Effector memory CD4-positive, alpha-beta T cell (primary cell): ENCODE measurements around the gene CLNK.

Experiments
- DNase-seq, 3 donors: peaks; one replicate each; pipeline ENCODE4 v3.0.0-alpha.2; 2020
- H3K27ac ChIP-seq: 2 replicates; pipeline ENCODE4 v1.7.0; 2013; ENCODE audit warnings: mild to moderate bottlenecking, low read length, moderate library complexity; ENCODE audit not compliant: insufficient read depth, poor library complexity, severe bottlenecking
- H3K27me3 ChIP-seq: replicated peaks from 2 replicates; pipeline ENCODE4 v1.7.0; 2013; ENCODE audit warnings: mild to moderate bottlenecking, low read length; ENCODE audit not compliant: insufficient read depth, control insufficient read depth, poor library complexity, severe bottlenecking
- H3K36me3 ChIP-seq: 2 replicates; pipeline ENCODE4 v1.7.0; 2013; ENCODE audit warnings: mild to moderate bottlenecking, low read length, moderate library complexity; ENCODE audit not compliant: control insufficient read depth, insufficient read depth
- H3K4me1 ChIP-seq: 2 replicates; pipeline ENCODE4 v1.7.0; 2013; ENCODE audit warnings: low read length, mild to moderate bottlenecking; ENCODE audit not compliant: control insufficient read depth, insufficient read depth, poor library complexity, severe bottlenecking
- H3K4me3 ChIP-seq: 2 replicates; pipeline ENCODE4 v1.7.0; 2013; ENCODE audit warnings: low read length, low read depth, mild to moderate bottlenecking; ENCODE audit not compliant: insufficient read depth, poor library complexity, severe bottlenecking
- H3K9me3 ChIP-seq: 2 replicates; pipeline ENCODE4 v1.7.0; 2013; ENCODE audit warnings: mild to moderate bottlenecking, low read length, moderate library complexity; ENCODE audit not compliant: control insufficient read depth

CLNK gene

DNA sequence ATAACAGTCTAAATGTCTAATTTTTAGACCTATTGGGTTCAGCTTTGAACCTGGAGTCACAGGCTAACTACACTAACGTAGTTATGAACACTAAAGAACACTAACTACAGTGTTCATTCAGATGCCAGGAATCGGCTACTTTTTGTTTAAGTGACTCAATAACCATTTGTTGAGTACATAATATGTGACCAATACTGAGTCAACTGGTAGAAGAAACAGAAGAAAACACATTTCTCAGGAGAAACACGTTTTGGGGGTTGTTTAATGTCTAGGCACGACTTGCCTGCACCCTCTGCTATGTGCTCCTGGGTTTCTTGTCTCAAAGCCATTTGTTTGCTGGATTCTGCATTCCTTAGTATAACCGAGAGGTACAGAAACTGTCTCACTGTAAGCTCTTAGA lies 18.6 kb upstream of the CLNK start:
- H3K36me3 ChIP-seq = no peaks in the 10 kb centered on the region
- H3K4me1 ChIP-seq = no peaks in the 10 kb centered on the region
- H3K27ac ChIP-seq = no peak overlapping the region
- H3K27me3 ChIP-seq = no peaks in the 10 kb centered on the region
- H3K4me3 ChIP-seq = no peak overlapping the region
- DNase-seq = no peak
- H3K9me3 ChIP-seq = no peaks in the 10 kb centered on the region

DNA sequence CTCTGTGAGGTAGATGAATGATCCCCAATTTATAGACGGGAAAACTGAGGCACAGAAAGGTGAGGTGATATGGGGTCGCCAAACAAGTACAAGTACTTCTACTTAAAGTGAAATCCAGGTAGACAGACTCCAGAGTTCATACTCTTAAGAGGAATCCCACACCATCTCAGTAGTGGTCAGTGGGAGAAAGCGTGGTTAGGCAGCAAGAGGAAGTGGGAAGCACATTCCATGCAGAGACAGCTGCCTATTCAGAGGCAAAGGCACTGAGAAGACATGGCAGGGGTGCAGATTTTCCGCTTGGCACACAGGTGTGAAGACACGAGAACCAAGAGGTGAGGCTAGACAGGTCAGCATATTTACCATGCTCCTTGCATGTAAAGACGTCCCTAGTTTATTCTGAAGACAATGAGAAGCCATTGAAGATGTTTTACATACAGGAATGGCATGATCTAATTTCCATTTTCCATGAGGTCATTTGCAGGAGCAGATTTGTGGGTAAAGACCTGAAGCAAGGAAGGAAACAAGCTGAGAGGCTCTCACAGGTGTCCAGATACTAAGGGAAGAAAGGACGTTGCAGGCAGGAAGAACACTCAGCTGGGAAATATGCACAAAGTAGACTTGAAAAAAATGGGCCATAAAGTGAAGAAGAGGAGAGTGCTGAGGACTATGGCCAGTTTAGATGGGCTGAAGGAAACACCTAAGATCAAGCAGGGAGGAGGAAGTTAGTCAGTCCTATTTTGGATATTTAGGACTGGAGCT lies 17.3 kb upstream of the CLNK start:
- Histone ChIP-seq H3K27me3 (no peaks in the 10 kb centered on the region), H3K4me3 (no peak overlapping the region), H3K27ac (no peak overlapping the region), H3K9me3 (no peaks in the 10 kb centered on the region), H3K4me1 (no peaks in the 10 kb centered on the region), H3K36me3 (no peaks in the 10 kb centered on the region)
- no peak for DNase-seq

DNA sequence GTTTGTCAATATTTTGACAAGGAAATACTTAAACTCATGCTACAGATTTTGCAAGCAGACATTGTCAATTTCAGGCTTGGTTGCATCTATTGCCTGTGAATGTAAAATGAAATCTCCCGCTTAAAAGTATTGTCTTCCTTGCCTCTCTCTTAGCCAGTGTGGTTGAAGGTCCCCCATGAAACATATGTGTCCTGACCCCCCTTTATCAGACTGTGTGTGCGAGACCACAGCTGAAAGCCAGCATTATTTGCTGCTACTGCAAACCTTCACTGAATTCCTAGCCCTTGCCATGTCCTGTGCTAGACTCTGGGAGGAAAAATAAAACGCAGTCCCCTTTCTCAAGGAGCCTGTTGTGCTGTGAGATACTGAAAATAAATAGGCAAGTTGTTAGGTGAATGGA lies 16.6 kb upstream of the CLNK start:
- DNase-seq = no peak
- Histone ChIP-seq H3K4me1 (no peaks in the 10 kb centered on the region), H3K4me3 (no peak overlapping the region), H3K27ac (no peak overlapping the region), H3K9me3 (no peaks in the 10 kb centered on the region), H3K36me3 (no peaks in the 10 kb centered on the region), H3K27me3 (no peaks in the 10 kb centered on the region)

DNA sequence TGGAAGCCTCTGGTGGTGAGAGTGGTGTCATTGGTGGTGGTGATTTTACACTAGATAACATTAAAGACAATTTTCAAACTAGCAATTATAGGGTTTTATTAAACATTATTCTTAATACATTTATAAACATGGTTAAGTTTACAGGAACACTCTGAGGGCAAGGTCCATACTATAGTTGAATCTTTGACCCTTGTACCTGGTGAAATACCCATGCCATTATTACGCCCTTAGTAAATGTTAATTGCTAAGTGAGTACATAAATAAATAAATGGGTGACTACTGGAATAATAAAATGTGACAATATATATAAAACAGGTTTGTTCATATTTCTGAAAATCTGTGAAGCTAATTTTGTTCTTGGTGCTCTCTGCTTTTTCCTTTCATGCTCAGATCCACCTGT lies 13.6 kb upstream of the CLNK start:
- Histone ChIP-seq H3K27me3 (no peaks in the 10 kb centered on the region), H3K27ac (no peak overlapping the region), H3K4me1 (no peaks in the 10 kb centered on the region), H3K4me3 (no peak overlapping the region), H3K9me3 (no peaks in the 10 kb centered on the region), H3K36me3 (no peaks in the 10 kb centered on the region)
- no peak for DNase-seq

DNA sequence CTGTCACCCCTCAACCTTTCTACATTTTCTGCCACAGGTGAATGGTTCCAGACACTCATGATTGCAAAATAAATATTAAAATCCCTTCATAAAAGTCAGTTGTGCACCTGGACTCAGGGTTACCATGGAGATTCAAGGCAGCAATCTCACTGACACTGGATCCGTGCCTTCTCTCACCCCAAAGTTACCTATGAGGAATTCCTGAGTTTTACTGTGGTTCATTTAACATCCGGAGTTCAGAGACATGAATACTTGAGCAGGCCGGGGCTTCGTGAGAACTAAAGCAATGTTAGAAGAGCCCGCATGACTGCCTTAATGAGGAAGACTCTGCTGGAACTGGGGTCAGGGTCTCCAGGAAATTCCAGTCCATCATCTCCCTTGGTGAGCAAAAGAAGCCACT lies 12.5 kb upstream of the CLNK start:
- no peak overlapping the region for H3K27ac ChIP-seq
- no peaks in the 10 kb centered on the region for H3K4me1 ChIP-seq
- DNase-seq = no peak
- H3K9me3 ChIP-seq = no peaks in the 10 kb centered on the region
- no peak overlapping the region for H3K4me3 ChIP-seq
- H3K36me3 ChIP-seq = no peaks in the 10 kb centered on the region
- H3K27me3 ChIP-seq = no peaks in the 10 kb centered on the region

DNA sequence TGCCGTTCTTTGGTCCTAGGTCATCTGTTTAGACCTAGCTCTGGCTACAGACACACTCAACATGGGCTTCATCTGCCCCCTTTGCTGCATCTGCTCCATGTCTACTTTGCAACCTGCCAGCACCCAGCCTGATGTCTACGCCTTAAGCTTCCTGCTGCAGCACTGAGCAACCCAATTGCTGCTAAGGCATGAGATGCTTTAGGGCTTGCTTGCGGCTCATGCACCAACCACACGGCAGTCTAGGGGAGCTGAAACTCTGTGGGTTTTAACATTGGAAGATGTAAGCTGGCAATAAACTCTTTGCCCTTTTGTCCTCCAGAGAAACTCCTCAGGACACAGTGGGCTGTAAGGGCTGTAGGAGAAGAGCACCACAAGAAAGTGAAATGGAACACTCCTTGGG lies 11.7 kb upstream of the CLNK start:
- no peak for DNase-seq
- Histone ChIP-seq H3K4me3 (no peak overlapping the region), H3K4me1 (no peaks in the 10 kb centered on the region), H3K27me3 (no peaks in the 10 kb centered on the region), H3K36me3 (no peaks in the 10 kb centered on the region), H3K27ac (no peak overlapping the region), H3K9me3 (no peaks in the 10 kb centered on the region)

DNA sequence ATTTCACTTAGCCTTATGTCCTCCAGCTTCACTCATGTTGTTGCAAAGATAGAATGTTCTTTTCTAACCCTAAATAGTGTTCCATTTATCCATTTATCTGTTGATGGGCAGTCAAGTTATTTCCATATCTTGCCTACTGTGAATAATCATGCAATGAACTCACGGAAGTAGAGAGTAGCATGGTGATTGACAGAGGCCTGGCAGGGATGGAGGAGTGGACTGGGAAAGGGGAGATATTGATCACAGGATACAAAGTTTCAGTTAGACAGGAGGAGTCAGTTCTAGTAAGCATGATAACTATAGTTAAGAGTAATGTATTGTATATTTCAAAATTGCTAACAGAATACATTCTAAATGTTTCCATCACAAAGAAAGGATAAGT lies 10.3 kb upstream of the CLNK start:
- H3K27ac ChIP-seq = no peak overlapping the region
- H3K9me3 ChIP-seq = no peaks in the 10 kb centered on the region
- H3K27me3 ChIP-seq = no peaks in the 10 kb centered on the region
- DNase-seq = no peak
- H3K4me1 ChIP-seq = no peaks in the 10 kb centered on the region
- H3K4me3 ChIP-seq = no peak overlapping the region
- no peaks in the 10 kb centered on the region for H3K36me3 ChIP-seq

DNA sequence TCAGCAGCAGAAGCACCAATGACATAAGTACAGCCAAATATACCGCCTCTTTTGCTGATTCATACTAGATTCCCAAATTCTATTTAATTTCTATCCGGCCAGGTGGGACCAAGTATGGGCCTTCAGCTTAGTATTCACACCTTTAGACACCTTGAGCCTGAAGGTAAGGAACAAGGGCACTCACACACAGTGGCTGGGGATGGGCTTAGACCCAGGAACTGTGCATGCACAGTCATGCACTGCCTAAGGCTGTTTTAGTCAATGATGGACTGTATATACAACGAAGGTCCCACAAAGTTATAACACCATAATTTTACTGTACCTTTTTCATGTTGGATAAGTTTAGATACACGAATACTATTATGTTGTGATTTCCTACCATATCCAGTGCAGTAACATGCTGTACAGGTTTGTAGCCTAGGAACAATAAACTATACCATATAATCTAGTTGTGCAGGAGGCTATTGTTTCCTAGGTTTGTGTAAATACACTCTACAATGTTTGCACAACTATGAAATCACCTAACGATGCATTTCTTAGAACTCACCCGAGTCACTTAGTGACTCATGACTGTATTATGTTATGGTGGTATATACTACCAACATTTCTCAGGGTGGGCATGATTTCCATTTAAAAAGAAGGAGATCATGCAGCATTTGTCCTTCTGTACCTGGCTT lies 9.7 kb upstream of the CLNK start:
- no peak overlapping the region for H3K27ac ChIP-seq

DNA sequence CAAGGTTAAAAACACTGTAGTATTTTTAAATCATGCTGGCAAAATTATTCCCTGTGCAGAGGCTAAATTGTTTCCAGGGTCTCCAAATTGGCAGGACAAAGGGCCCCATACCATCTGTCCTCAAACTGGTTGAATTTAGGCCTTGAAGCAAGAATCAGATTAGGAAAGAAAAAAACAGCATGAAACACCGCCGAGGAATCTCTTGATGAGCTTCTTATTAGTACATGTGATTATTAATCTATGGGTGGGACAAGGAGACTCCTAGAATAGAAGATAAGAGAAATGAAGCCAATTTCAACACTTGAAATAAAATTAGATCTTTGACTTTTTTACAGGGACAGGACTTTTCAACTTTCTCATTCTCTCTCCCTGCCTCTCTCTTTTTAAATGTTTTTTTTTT lies 7.1 kb upstream of the CLNK start:
- no peaks in the 10 kb centered on the region for H3K9me3 ChIP-seq
- H3K27me3 ChIP-seq = no peaks in the 10 kb centered on the region
- no peak overlapping the region for H3K4me3 ChIP-seq
- DNase-seq = no peak
- H3K4me1 ChIP-seq = no peaks in the 10 kb centered on the region
- H3K36me3 ChIP-seq = no peaks in the 10 kb centered on the region
- H3K27ac ChIP-seq = no peak overlapping the region

More for the DNA sequence above, 9.7 kb upstream of the CLNK start:
- no peaks in the 10 kb centered on the region for H3K4me1 ChIP-seq
- no peaks in the 10 kb centered on the region for H3K27me3 ChIP-seq
- no peaks in the 10 kb centered on the region for H3K9me3 ChIP-seq
- DNase-seq = no peak
- H3K4me3 ChIP-seq = no peak overlapping the region
- H3K36me3 ChIP-seq = no peaks in the 10 kb centered on the region

DNA sequence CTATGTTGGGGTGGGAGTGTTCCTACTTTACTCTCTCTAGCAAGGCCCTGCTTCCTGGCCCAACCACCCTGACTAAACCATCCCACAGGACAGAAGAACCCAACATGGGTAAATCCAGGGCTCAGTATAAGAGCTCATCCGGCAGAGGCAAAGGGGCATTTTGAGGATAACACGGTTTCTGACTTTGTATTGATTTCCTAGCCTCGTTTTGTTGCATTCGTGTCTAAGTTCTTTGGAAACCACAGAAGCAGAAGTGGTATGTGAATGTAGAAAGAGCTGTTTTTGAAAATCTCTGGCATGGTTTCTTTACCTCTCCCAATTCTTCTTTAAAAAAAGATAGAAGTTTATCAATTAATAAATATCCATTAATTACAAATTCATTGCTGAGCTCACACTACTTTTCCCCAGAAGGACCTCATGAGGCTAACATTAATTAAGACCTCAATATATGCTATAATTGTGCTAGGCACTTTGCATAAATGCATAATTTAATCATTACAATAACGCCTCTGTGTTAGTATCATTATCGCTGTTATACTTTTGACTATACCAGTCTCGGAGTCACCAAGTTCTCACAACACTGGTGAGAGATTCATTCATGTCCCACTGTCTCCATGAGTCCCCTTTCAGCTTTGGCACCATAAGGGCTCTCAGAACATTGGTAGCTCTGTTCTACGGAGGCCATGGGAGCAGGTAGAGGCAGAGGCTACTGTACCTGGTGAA lies 5.8 kb upstream of the CLNK start:
- H3K4me1 ChIP-seq = no peaks in the 10 kb centered on the region
- H3K36me3 ChIP-seq = no peaks in the 10 kb centered on the region
- no peak for DNase-seq
- no peak overlapping the region for H3K27ac ChIP-seq
- H3K9me3 ChIP-seq = no peaks in the 10 kb centered on the region
- no peak overlapping the region for H3K4me3 ChIP-seq
- H3K27me3 ChIP-seq = no peaks in the 10 kb centered on the region
